ENCODE results near the gene ROBO2. TPM values are rescaled to one million over a fixed set of nuclear protein-coding genes. Genes with fewer than 3 reads are reported as not detected.

ROBO2 gene
- total RNA-seq, 1 donor from 2014 or later, result 11.0 TPM

DNA sequence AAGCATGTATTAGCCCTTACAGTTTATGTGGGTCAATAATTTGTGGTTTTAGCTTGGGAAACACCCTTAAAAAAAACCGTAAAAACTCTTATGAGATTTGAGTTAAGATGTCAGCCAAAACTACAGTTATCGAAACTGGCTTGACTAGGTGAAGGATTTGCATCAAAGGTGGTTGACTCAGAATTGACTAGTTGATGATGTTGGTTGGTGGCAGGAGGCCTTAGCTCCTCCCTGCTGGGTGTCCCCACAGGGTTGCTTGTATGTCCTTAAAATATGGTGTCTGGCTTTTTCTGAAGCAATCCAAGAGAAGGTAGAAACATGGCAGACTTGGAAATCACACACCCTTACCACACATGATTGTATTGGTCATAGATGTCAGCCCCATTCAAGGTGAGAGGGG is 305.1 kb downstream of the ROBO2 start:
- Histone ChIP-seq H3K36me3 (no peaks in the 10 kb centered on the region), H3K4me1 (no peaks in the 10 kb centered on the region), H3K4me3 (no peak overlapping the region), H3K27ac (no peak overlapping the region), H3K27me3 (no peaks in the 10 kb centered on the region), H3K9me3 (no peaks in the 10 kb centered on the region)
- intact Hi-C loops (cut with DNase I), result no loop called here
- no peak for DNase-seq (ENCODE audit: extremely low spot score in 2 of 2)
- TF ChIP-seq, protein P1, sequence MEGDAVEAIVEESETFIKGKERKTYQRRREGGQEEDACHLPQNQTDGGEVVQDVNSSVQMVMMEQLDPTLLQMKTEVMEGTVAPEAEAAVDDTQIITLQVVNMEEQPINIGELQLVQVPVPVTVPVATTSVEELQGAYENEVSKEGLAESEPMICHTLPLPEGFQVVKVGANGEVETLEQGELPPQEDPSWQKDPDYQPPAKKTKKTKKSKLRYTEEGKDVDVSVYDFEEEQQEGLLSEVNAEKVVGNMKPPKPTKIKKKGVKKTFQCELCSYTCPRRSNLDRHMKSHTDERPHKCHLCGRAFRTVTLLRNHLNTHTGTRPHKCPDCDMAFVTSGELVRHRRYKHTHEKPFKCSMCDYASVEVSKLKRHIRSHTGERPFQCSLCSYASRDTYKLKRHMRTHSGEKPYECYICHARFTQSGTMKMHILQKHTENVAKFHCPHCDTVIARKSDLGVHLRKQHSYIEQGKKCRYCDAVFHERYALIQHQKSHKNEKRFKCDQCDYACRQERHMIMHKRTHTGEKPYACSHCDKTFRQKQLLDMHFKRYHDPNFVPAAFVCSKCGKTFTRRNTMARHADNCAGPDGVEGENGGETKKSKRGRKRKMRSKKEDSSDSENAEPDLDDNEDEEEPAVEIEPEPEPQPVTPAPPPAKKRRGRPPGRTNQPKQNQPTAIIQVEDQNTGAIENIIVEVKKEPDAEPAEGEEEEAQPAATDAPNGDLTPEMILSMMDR (IDR thresholded peaks at IDR 0.05), result no peak
- TF ChIP-seq POLR2A (IDR thresholded peaks at IDR 0.05) (no peak), POLR2AphosphoS5 (IDR thresholded peaks at IDR 0.05; ENCODE audit: insufficient read depth in 1 of 2, low read depth in 1 of 2) (no peak)

DNA sequence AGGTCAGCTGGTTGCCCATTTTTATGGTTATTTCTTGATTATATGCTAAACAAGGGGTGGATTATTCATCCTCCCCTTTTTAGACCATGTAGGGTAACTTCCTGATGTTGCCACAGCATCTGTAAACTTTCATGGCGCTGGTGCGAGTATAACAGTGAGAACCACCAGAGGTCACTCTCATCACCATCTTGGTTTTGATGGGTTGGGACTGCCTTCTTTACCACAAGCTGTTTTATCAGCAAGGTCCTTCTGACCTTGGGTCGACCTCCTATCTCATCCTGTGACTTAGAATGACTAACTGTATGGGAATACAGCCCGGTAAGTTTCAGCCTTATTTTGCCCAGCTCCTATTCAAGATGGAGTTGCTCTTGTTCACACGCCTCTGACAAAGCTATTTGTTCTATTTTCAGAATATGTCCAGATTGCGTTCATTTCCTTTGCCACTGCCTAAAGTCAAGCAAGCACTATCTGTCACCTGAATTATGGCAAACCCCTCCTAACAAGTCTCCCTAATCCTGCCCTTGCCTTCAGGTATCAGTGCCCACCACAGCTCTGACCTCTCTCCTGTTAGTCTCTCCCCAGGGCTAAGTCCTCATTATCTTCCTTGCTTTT is 308.5 kb downstream of the ROBO2 start:
- no peak for DNase-seq (ENCODE audit: extremely low spot score in 2 of 2)
- Histone ChIP-seq H3K27me3 (no peaks in the 10 kb centered on the region), H3K27ac (no peak overlapping the region), H3K4me1 (no peaks in the 10 kb centered on the region), H3K36me3 (no peaks in the 10 kb centered on the region), H3K4me3 (no peak overlapping the region), H3K9me3 (no peaks in the 10 kb centered on the region)
- TF ChIP-seq, protein P1 (IDR thresholded peaks at IDR 0.05), result no peak
- no peak for TF ChIP-seq POLR2AphosphoS5 (IDR thresholded peaks at IDR 0.05; ENCODE audit: insufficient read depth in 1 of 2, low read depth in 1 of 2)
- TF ChIP-seq POLR2A (IDR thresholded peaks at IDR 0.05), result no peak
- intact Hi-C loops (cut with DNase I), result no loop called here

DNA sequence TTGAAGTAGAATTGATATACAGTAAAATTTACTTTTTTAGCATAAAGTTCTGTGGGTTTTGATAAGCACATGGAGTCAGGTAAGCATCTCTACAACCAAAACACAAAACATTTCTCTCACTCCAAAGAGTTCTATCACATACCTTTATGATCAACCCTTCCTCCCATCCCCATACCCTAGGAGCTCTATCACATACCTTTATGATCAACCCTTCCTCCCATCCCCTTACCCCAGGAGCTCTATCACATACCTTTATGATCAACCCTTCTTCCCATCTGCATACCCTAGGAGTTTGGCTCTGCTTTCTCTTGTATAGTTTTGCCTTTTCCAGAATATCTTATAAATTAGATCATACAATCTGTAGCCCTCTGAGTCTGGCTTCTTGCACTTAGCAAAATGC is 315.1 kb downstream of the ROBO2 start:
- no peaks in the 10 kb centered on the region for H3K27me3 ChIP-seq
- H3K27ac ChIP-seq, result no peak overlapping the region
- DNase-seq (ENCODE audit: extremely low spot score in 2 of 2), result no peak
- TF ChIP-seq POLR2AphosphoS5 (IDR thresholded peaks at IDR 0.05; ENCODE audit: insufficient read depth in 1 of 2, low read depth in 1 of 2), result no peak
- TF ChIP-seq, protein P1 (IDR thresholded peaks at IDR 0.05), result no peak
- TF ChIP-seq POLR2A (IDR thresholded peaks at IDR 0.05), result no peak
- intact Hi-C loops (cut with DNase I), result no loop called here
- no peak overlapping the region for H3K4me3 ChIP-seq
- no peaks in the 10 kb centered on the region for H3K36me3 ChIP-seq
- no peaks in the 10 kb centered on the region for H3K9me3 ChIP-seq
- H3K4me1 ChIP-seq, result no peaks in the 10 kb centered on the region

DNA sequence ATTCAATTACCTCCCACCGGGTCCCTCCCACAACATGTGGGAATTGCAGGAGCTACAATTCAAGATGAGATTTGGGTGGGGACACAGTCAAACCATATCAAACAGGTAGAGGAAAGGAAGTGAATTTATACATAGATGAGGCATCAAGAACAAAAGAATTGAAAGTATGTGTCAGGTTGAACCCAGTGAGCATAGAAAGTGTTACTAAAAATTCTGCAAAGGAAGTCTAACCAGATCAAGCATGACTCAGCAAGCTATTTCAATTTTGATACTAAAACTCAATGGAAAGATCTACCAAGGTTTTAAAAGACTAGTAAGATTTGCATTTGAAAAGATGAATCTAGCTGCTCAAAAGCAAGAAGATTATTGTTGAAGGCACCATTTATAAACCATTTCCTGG is 323.0 kb downstream of the ROBO2 start:
- Histone ChIP-seq H3K9me3 (no peaks in the 10 kb centered on the region), H3K4me1 (no peaks in the 10 kb centered on the region), H3K4me3 (no peak overlapping the region), H3K27me3 (no peaks in the 10 kb centered on the region), H3K36me3 (no peaks in the 10 kb centered on the region), H3K27ac (no peak overlapping the region)
- no peak for TF ChIP-seq POLR2A (IDR thresholded peaks at IDR 0.05)
- TF ChIP-seq, protein P1 (IDR thresholded peaks at IDR 0.05), result no peak
- no peak for TF ChIP-seq POLR2AphosphoS5 (IDR thresholded peaks at IDR 0.05; ENCODE audit: insufficient read depth in 1 of 2, low read depth in 1 of 2)
- intact Hi-C loops (cut with DNase I), result no loop called here
- no peak for DNase-seq (ENCODE audit: extremely low spot score in 2 of 2)

DNA sequence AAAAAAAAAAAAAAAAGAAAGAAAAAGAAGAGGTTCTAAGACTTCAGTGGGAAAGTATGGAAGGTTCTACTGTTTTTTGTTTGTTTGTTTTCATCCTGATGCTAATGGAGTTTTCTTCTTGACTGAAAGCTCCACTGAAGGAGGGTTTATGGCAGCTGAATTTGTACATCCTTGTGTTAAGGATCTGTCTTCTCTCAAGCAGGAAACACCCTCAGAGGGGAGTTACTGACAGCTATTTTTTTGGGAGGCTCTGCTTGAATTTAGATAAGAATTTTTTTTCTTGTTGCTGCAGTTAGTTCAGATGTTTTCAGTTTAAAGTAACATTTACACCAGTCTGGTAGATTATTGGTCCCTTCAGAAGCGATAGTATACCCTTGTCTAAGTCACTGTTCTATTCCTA is 325.3 kb downstream of the ROBO2 start:
- Histone ChIP-seq H3K36me3 (no peaks in the 10 kb centered on the region), H3K4me3 (no peak overlapping the region), H3K9me3 (no peaks in the 10 kb centered on the region), H3K27me3 (no peaks in the 10 kb centered on the region), H3K27ac (no peak overlapping the region), H3K4me1 (no peaks in the 10 kb centered on the region)
- TF ChIP-seq POLR2A (IDR thresholded peaks at IDR 0.05), result no peak
- TF ChIP-seq, protein P1 (IDR thresholded peaks at IDR 0.05), result no peak
- TF ChIP-seq POLR2AphosphoS5 (IDR thresholded peaks at IDR 0.05; ENCODE audit: insufficient read depth in 1 of 2, low read depth in 1 of 2), result no peak
- intact Hi-C loops (cut with DNase I), result no loop called here
- DNase-seq (ENCODE audit: extremely low spot score in 2 of 2), result no peak

All from vagina (tissue), 2 donors.